ENCODE results near the gene REPIN1. TPM values are rescaled to one million over a fixed set of nuclear protein-coding genes. Genes with fewer than 3 reads are reported as not detected.

The REPIN1 gene
- total RNA-seq, result 10 to 100 TPM; 45.7 to 49.3 TPM

GRCh38 chr7:150368096-150368883, at the start of gene REPIN1:
REPIN1 (plus strand) TSS chr7:150368822; CDS start chr7:150369712, 890 bp downstream.
- Mint-ChIP-seq H3K9me3 (no peaks in the 10 kb centered on the region), H3K4me1 (ENCODE audit: low read depth) (peaks cover 45% of the 10 kb centered on the region), H3K27ac (peak within 1 kb of the TSS; percentile 95), H3K27me3 (ENCODE audit: low read depth) (no peaks in the 10 kb centered on the region), H3K4me3 (peak within 1 kb of the TSS; percentile 94), H3K36me3 (ENCODE audit: low read depth) (peaks cover 11% of the 10 kb centered on the region)
- CTCF ChIA-PET, result interaction anchor here (3.4 kb wide), 1 partner anchor 12 kb away, joined by 22 read pairs; no protein-coding TSS in a partner anchor
- DNase-seq, result peak; percentile 84
- intact Hi-C loops (cut with micrococcal nuclease), result loop anchor here (1.0 to 5.0 kb wide), 4 partner anchors 11 to 389 kb away; partner anchors contain the start of gene GIMAP7

DNA sequence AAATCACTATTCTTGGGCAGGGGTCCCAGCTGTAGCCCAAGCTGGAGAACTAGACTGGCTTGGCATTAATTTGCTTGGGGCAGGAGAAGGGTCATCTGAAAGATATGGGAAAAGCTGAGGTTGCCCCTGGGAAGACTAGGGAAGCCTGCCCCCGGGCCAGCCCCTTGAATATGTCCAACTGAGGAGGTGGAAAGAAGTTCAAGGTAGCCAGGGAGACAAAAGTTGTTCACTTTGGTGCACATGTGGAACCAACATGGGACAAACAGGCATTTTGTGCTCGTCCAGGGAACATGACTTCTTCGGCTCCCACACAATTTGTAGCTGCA, 46.9 kb upstream of the REPIN1 start:
- H3K27me3 Mint-ChIP-seq (ENCODE audit: low read depth), result no peaks in the 10 kb centered on the region
- peaks cover 43% of the 10 kb centered on the region for H3K4me1 Mint-ChIP-seq (ENCODE audit: low read depth)
- intact Hi-C loops (cut with micrococcal nuclease), result loop anchor here (1.0 to 5.0 kb wide), 12 partner anchors 35 to 761 kb away; partner anchors contain the start of genes FASTK, REPIN1, TMUB1 and ZNF775
- DNase-seq, result no peak
- peaks cover 25% of the 10 kb centered on the region for H3K36me3 Mint-ChIP-seq (ENCODE audit: low read depth)
- peak overlapping the region; percentile 99 for H3K27ac Mint-ChIP-seq
- no peaks in the 10 kb centered on the region for H3K9me3 Mint-ChIP-seq
- CTCF ChIA-PET, result interaction anchor here (0.7 kb wide), 1 partner anchor 45 kb away, joined by 5 read pairs; no protein-coding TSS in a partner anchor
- peak overlapping the region; percentile 95 for H3K4me3 Mint-ChIP-seq

DNA sequence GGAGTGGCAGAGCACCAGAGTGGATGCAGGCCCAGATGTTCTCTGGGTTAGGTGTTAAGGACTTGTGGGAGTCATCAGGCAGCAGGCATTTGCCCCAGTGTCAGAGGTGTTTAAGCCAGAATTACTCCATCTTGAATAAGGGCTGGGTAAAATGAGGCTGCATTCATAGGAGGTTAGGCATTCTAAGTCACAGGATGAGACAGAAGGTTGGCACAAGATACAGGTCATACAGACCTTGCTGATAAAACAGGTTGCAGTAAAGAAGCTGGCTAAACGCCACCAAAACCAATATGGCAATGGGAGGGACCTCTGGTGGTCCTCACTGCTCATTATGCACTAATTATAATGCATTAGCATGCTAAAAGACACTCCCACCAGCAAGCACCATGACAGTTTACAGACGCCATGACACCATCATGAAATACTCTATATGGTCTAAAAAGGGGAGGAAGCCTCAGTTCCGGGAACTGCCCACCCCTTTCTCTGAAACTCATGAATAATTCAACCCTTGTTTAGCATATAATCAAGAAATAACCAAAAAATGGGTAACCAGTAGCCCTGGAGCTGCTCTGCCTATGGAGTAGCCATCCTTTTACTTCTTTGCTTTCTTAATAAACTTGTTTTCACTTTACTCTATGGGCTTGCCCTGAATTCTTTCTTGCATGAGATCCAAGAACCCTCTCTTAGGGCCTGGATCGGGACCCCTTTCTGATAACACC, 46.3 kb upstream of the REPIN1 start:
- Mint-ChIP-seq H3K4me3 (peak overlapping the region; percentile 95), H3K4me1 (ENCODE audit: low read depth) (peaks cover 46% of the 10 kb centered on the region), H3K27ac (peak overlapping the region; percentile 99), H3K27me3 (ENCODE audit: low read depth) (no peaks in the 10 kb centered on the region), H3K36me3 (ENCODE audit: low read depth) (peaks cover 30% of the 10 kb centered on the region), H3K9me3 (no peaks in the 10 kb centered on the region)
- DNase-seq, result peak; percentile 89
- intact Hi-C loops (cut with micrococcal nuclease), result loop anchor here (1.0 to 5.0 kb wide), 7 partner anchors 35 to 760 kb away; partner anchors contain the start of genes FASTK and TMUB1
- CTCF ChIA-PET, result no interaction called here

DNA sequence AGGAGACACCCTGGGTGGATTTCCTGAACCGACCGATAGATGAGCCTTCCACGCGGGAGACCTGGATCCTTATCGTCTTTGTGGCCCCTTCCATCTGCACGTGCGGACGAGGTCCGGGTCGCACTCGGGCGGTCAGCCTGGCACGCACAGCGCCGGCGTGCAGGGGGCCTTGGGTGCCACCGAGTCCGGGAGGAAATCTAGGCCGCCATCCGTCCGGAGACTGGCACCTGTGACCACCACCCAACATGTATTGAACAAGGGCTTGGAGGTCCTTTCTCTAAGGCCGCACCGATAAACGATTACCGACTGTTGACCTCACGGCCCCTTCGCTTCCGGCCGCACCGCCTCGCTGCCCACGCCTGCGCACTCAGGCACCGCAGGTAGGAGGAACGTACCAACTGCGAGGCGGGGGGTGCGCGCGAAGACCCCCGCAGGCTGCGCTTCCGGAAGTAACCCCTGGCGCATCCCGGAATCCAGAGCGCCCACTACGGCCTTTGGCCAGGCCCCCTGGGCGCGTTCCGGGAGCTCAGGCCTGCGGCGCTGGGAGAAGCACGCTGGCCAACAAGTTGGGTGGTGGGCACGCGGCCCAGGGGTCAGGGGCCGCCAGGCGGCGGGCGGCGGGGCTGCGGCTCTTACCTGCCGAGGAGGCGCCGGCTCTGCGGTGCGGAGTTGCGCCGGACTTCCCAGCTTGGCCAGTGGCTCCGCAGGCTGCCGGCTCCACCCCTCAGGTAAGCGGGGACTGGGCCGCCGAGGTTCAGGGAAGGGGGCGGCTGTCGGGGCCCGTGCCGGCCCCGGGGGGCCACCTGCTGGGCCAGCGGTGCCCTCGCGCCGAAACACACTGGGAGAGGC, 45.6 kb upstream of the REPIN1 start, which contains the start of the genes ACTR3C and LRRC61:
Gene ACTR3C, minus strand, starts transcription at position 713 of the 849 bp plus-strand sequence. CDS start 28,249 bp downstream, outside the sequence.
Gene LRRC61, plus strand, starts transcription at position 523 of the 849 bp plus-strand sequence. CDS start 13,507 bp downstream, outside the sequence.
- DNase-seq, result peak; percentile 71
- Mint-ChIP-seq H3K9me3 (no peaks in the 10 kb centered on the region), H3K27ac (peak within 1 kb of the TSS; percentile 99), H3K4me1 (ENCODE audit: low read depth) (peaks cover 46% of the 10 kb centered on the region), H3K27me3 (ENCODE audit: low read depth) (no peaks in the 10 kb centered on the region), H3K36me3 (ENCODE audit: low read depth) (peaks cover 36% of the 10 kb centered on the region), H3K4me3 (peak within 1 kb of the TSS; percentile 95)
- intact Hi-C loops (cut with micrococcal nuclease), result loop anchor here (1.0 to 5.0 kb wide), 7 partner anchors 34 to 759 kb away; partner anchors contain the start of genes FASTK and TMUB1
- CTCF ChIA-PET, result interaction anchor here (1.1 kb wide), 1 partner anchor 47 kb away, joined by 3 read pairs; no protein-coding TSS in a partner anchor

DNA sequence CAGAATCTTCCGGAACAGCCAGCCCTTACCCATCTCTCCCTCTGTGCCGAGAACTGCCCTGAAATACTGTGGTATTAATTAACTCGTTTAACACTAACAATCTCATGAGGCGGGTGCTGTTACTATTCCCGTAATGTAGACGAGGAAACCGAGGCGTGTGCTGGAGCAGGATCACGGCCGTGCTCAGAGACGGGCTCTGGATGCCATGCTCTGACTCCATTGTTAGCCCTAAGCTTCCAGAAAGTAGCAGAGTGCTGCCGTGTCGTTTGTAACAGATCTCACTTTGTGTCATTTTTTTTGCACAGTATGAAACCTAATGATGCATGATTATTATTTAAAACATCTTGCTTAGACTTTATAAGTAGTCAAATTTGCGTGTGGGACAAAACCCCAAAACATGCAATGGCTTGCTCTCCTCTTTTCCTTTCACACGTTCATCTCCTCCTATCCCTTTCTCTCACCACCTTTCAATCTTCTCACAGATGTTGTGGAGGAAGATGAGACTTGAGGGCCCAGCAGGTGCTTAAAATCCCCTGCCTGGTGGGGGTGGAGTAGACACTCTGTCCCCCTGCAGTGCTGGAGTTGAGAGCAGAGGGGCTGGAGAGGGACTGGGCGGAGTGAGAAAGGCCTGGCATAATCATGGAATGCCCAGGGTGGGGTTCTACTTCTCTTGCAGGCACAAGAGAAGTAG, 44.8 kb upstream of the REPIN1 start:
- Mint-ChIP-seq H3K27ac (peak overlapping the region; percentile 97), H3K36me3 (ENCODE audit: low read depth) (peaks cover 39% of the 10 kb centered on the region), H3K4me3 (peak overlapping the region; percentile 95), H3K4me1 (ENCODE audit: low read depth) (peaks cover 46% of the 10 kb centered on the region), H3K9me3 (no peaks in the 10 kb centered on the region), H3K27me3 (ENCODE audit: low read depth) (no peaks in the 10 kb centered on the region)
- CTCF ChIA-PET, result interaction anchor here (1.1 kb wide), 1 partner anchor 46 kb away, joined by 3 read pairs; no protein-coding TSS in a partner anchor
- intact Hi-C loops (cut with micrococcal nuclease), result loop anchor here (2.0 to 5.0 kb wide), 6 partner anchors 33 to 758 kb away; partner anchors contain the start of genes FASTK and TMUB1
- DNase-seq, result no peak

DNA sequence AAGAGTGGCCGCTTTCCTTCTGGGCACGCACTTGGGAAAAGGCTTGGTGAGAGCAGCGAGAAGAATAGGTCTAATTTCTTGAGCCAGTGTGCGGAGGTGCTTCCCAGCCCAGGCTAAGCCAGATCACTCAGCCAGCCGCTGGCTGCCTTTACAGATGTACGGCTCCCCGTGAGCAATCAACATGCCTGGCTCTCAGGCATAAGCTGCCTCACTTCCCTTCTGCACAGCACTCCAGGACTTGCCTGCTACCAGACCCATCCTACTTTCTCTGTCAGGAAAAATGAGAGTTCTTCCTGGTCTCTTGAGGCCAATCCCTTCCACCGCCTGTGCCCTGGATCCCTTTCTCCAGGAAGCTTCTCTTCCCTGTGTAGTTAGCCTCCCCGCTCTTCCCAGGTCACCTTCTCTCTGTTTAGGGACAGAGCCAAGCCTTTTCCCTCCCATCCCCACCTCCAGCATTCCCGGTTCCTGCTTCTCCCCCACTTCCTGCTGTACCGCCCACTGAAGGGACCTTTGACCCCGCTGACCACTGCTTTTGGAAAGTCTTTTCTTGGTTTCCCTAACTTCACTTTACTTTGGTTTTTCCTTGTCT, 44.2 kb upstream of the REPIN1 start:
- intact Hi-C loops (cut with micrococcal nuclease), result loop anchor here (5.0 kb wide), 3 partner anchors 238 to 758 kb away; partner anchors contain the start of genes FASTK and TMUB1
- H3K27ac Mint-ChIP-seq, result peak overlapping the region; percentile 97
- H3K27me3 Mint-ChIP-seq (ENCODE audit: low read depth), result no peaks in the 10 kb centered on the region
- CTCF ChIA-PET, result interaction anchor here (1.1 kb wide), 1 partner anchor 53 kb away, joined by 3 read pairs; no protein-coding TSS in a partner anchor
- no peak for DNase-seq
- peaks cover 46% of the 10 kb centered on the region for H3K4me1 Mint-ChIP-seq (ENCODE audit: low read depth)
- H3K4me3 Mint-ChIP-seq, result peak overlapping the region; percentile 95
- H3K36me3 Mint-ChIP-seq (ENCODE audit: low read depth), result peaks cover 39% of the 10 kb centered on the region
- H3K9me3 Mint-ChIP-seq, result no peaks in the 10 kb centered on the region

DNA sequence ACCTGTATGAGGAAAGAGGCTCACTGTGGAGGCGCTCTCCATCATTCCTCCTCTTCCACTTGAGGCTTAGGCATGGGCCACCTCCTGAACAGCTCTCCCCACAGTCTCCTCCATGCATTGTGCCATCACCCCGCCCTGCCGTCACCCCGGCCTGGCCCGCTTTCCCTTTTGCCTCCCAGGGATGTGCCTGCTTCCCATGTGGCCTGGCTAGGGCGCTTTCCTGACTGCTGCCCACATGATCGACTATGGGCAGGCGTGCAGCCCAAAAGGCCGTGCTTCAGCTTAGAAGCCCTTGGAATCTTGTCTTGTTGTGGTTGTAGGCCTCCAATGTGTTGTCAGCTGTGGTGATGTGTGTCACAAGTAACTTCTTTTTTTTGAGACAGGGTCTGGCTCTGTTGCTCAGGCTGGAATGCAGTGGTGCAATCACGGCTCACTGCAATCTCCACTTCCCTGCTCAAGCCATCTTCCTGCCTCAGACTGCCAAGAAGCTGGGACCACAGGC, 43.5 kb upstream of the REPIN1 start:
- intact Hi-C loops (cut with micrococcal nuclease), result no loop called here
- H3K4me3 Mint-ChIP-seq, result peak overlapping the region; percentile 95
- no peak for DNase-seq
- H3K27ac Mint-ChIP-seq, result peak overlapping the region; percentile 73
- peaks cover 43% of the 10 kb centered on the region for H3K4me1 Mint-ChIP-seq (ENCODE audit: low read depth)
- peaks cover 38% of the 10 kb centered on the region for H3K36me3 Mint-ChIP-seq (ENCODE audit: low read depth)
- H3K27me3 Mint-ChIP-seq (ENCODE audit: low read depth), result no peaks in the 10 kb centered on the region
- no peaks in the 10 kb centered on the region for H3K9me3 Mint-ChIP-seq
- CTCF ChIA-PET, result interaction anchor here (1.1 kb wide), 1 partner anchor 53 kb away, joined by 3 read pairs; no protein-coding TSS in a partner anchor

DNA sequence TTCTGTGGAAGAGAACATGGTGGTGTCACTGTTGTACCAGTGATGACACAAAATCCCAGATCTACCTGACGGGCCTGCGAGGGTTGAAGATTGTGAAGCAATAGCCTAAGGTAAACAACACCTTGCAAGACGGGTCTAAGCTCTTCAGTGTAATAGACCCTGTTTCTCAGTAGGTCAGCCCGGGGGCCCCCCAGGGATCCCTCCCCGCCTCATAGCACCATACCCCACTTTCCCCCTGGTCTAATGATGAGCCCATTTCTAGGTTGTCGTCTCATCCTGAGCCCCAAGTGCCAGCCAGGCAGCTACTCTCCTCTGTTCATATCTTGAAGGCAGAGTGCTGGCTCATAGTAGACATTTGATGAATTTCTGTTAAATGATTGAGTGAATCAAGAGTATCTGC, 42.7 kb upstream of the REPIN1 start:
- CTCF ChIA-PET, result interaction anchor here (0.6 to 1.1 kb wide), 2 partner anchors 52 to 490 kb away, joined by 3 read pairs; no protein-coding TSS in a partner anchor
- Mint-ChIP-seq H3K27me3 (ENCODE audit: low read depth) (no peaks in the 10 kb centered on the region), H3K27ac (no peak overlapping the region), H3K9me3 (no peaks in the 10 kb centered on the region), H3K4me3 (no peak overlapping the region), H3K4me1 (ENCODE audit: low read depth) (peaks cover 38% of the 10 kb centered on the region), H3K36me3 (ENCODE audit: low read depth) (peaks cover 38% of the 10 kb centered on the region)
- intact Hi-C loops (cut with micrococcal nuclease), result loop anchor here (2.0 kb wide), 1 partner anchor 17 kb away; no protein-coding TSS in a partner anchor
- no peak for DNase-seq

GRCh38 chr7:150326657-150327268, 41.9 kb upstream of the REPIN1 start:
- intact Hi-C loops (cut with micrococcal nuclease), result loop anchor here (2.0 kb wide), 1 partner anchor 16 kb away; no protein-coding TSS in a partner anchor
- peaks cover 30% of the 10 kb centered on the region for H3K4me1 Mint-ChIP-seq (ENCODE audit: low read depth)
- no peak for DNase-seq
- CTCF ChIA-PET, result interaction anchor here (1.6 kb wide), 1 partner anchor 29 kb away, joined by 6 read pairs; no protein-coding TSS in a partner anchor
- peaks cover 37% of the 10 kb centered on the region for H3K36me3 Mint-ChIP-seq (ENCODE audit: low read depth)
- no peaks in the 10 kb centered on the region for H3K27me3 Mint-ChIP-seq (ENCODE audit: low read depth)
- H3K9me3 Mint-ChIP-seq, result no peaks in the 10 kb centered on the region
- H3K27ac Mint-ChIP-seq, result peak overlapping the region; percentile 31
- H3K4me3 Mint-ChIP-seq, result no peak overlapping the region

DNA sequence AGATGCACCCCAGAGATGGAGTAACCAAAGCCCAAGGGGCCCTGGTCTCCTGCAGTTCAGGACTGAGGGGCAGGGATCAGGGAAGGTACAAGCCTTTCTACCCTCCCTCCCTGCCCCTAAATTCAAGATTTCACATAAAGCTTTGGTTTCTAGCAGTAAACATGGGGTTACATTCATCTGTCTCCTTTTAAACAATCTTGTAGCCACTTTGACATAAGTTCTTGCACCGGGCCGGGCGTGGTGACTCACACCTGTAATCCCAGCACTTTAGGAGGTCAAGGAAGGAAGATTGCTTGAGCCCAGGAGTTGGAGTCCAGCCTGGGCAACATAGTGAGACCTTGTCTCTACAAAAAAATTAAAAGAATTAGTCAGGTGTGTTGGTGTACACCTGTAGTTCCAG, 41.3 kb upstream of the REPIN1 start:
- CTCF ChIA-PET, result interaction anchor here (1.6 kb wide), 1 partner anchor 29 kb away, joined by 6 read pairs; no protein-coding TSS in a partner anchor
- Mint-ChIP-seq H3K36me3 (ENCODE audit: low read depth) (peaks cover 37% of the 10 kb centered on the region), H3K4me3 (no peak overlapping the region), H3K4me1 (ENCODE audit: low read depth) (peaks cover 25% of the 10 kb centered on the region), H3K9me3 (no peaks in the 10 kb centered on the region), H3K27ac (no peak overlapping the region), H3K27me3 (ENCODE audit: low read depth) (no peaks in the 10 kb centered on the region)
- intact Hi-C loops (cut with micrococcal nuclease), result loop anchor here (2.0 kb wide), 1 partner anchor 15 kb away; no protein-coding TSS in a partner anchor
- DNase-seq, result no peak
